ENCODE measurements around the gene KNDC1.
A peak's percentile ranks its signal among the peaks of the same experiment; 100 is the strongest.
"Not testable (repeated sequence)": the region's sequence is repeated elsewhere in the genome, so short reads cannot be mapped to it uniquely, and the experiment has no call there.

Gene KNDC1

DNA sequence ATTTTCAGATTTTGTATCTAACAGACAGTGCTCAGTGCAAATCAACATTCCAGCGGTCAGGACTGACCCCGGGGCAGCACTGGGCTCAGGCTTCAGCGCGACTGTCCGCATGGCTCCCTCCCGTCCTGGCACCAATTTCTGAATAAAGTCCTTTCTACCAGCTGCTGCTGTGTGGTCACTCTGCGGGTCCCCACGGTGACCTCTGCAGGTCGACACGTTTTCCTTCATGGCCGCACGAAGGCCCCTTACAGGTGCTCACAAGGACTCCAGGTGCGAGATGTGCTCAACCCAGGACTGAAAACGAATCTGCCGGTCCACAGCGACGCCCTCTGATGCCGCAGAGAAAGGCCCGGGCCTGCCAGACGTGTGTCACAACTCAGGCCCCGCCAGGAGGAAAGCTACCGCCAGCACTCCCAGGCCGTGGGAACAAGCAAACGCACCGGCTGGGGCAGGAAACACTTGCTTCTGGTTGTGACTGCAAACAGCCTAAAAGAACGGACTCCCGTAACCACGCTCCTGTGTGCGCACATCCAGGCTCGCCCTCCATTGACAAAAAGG is 66.3 kb downstream of the KNDC1 start:
- no peak for DNase-seq

DNA sequence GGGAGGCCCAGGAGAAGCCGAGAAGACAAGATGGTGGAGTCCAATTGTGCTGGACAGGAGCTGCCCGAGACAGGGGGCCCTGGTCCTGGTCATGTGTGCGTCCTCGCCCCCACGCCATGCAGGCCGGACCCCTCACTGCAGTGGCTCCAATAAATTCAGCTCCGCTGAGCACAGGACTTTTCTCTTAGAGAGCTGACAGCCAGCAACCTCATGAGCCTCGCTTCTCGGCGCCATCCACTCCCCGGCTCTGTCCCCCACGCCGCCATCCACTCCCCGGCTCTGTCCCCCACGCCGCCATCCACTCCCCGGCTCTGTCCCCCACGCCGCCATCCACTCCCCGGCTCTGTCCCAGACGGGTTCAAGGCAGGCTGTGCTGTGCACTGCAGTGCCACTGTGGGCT is 67.2 kb downstream of the KNDC1 start:
- DNase-seq, result no peak

DNA sequence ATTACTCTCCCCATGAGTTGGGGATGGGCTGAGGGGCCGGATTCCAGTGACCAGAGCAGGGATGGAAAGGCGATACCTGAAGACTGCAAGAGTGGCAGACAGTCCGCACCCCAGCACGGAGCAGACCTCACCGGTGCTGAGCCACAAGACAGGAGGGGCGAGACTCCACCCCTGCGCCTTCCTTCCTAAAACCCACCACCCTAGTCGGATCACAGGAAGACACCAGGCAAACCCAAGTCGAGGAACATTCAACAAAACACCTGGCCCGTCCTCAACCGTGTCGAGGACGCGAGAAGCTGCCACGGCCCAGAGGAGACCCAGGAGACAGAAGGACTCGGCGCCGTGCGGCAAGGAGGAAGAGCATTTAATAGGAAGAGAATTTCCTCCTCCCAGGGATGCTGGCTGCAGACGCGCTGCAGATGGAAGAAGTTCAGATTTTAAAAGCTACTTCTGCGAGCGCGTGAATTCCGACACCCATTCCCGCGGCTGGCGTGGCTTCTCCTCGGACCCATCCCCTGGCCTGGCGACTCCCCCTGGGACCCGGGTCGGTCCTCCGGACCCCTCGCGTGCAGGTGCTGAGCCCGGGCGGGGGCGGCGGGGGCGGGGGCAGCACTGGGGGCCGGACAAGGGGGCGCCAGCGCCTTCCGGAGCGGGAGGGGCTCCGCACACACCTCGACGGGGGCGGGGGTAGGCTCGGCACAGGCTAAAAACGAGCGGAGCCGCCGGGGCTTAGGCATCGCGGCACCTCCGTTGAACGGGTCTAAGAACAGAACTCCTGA is 69.4 kb downstream of the KNDC1 start:
- DNase-seq, result no peak

DNA sequence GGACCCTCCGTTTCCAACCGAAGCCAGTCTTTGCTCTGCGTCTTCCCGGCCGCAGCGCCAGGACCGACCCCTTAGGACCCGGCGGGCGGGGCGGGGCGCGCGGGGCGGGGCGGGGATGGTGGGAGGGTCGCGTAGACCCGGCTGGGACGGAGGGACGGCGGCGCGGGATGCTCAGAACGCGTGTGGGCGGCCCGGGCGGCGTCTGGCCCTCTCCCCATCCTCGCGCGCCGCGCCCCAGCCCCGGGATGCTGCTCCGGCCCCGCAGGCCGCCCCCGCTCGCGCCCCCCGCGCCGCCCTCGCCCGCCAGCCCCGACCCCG is 70.0 kb downstream of the KNDC1 start, which contains the start of gene UTF1:
Gene UTF1 (plus strand): TSS at position 174 of the 318 bp plus-strand sequence. CDS start 72 bp downstream, at position 246.
- DNase-seq, result no peak

DNA sequence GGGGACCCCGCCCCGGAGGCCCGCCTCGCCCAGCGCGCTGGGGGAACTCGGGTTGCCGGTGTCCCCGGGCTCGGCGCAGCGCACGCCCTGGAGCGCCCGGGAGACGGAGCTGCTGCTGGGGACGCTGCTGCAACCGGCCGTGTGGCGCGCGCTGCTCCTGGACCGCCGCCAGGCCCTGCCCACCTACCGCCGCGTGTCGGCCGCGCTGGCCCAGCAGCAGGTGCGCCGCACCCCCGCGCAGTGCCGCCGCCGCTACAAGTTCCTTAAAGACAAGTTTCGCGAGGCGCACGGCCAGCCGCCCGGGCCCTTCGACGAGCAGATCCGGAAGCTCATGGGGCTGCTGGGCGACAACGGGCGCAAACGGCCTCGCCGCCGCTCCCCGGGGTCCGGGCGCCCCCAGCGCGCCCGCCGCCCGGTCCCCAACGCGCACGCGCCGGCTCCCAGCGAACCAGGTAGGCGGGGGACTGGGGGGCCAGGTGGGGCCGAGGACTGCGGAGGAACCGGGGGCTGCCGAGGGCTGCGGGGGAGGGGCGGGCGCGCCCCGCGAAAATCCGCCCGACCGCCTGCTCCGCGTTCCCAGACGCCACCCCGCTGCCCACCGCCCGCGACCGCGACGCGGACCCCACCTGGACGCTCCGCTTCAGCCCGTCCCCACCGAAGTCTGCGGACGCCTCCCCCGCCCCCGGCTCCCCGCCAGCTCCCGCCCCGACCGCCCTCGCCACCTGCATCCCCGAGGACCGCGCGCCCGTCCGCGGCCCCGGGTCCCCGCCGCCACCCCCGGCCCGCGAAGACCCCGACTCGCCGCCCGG is 70.6 kb downstream of the KNDC1 start:
- no peak for DNase-seq

DNA sequence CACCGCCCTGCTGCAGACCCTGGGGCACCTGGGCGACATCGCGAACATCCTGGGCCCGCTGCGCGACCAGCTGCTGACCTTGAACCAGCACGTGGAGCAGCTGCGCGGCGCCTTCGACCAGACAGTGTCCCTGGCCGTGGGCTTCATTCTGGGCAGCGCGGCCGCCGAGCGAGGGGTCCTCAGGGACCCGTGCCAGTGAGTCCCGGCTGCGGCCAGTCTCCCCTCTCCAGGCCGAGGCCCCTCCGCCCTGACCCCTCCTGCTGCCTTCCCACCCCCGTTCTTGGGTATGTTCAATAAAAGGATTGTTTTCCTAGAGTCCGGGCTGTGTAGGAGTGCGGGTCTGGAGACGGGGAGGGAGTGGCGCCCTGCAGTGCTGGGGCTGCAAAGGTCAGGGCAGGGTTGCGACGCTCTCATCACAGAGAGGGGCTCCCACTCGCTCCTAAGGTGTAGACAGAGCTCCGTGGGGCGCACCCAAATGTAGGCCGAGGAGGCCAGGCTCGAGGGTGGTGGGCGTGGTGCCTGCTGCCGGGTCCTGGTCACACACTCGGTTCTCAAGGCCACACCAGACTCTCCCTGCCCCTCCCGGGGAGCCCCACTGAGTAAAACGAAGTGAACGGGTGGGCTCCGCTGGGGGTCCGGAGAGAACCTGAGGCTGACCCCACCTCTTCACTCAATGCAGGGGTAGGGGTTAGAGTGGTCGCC is 71.4 kb downstream of the KNDC1 start:
- no peak for DNase-seq

DNA sequence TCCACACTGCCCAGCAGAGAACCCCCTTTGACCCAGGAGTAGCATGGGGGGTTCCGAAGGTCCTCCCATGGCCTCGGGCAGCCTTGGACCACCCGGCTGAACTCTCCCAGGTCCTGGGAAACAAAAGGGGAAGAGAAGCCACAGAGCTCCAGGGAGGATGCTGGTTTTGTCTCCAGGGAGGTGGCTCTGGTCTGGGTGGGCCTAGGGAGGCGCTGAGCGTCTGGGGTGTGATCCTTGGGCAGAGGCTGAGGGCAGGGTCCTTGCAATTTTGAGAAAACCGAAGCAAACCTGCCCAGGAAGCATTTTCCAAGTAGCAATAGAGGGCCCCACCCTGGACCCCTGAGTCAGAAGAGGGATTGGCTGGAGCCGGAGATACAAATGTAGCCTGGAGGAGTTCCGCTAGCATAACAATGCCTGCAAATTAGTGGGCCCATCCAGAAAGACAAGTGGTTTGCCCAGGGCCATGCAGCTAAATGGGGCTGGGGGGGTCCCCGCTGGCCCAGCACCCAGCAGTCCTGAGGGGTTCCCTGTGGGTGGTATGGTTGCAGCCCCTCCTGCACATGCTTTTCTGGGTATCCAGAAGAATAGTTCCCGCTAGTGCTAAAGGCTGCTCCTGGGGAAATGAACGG is 72.0 kb downstream of the KNDC1 start:
- no peak for DNase-seq

DNA sequence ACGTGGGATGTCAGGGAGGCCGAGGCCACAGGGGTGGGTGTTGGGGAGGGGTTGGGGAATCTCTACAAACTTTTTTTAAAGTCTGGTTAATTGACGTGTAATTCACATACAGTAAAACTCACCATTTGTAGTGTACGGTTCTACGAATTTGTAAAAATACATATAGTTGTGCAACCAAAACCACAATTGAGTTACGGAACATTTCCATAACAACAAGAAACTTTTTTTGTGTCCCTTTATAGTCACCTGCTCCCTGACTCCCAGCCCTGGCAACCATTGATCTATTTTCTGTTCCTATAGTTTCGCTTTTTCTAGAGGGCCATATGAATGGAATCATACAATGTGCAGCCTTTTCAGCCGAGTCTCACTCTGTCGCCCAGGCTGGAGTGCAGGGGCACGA is 74.8 kb downstream of the KNDC1 start:
- DNase-seq, result not testable (repeated sequence)

DNA sequence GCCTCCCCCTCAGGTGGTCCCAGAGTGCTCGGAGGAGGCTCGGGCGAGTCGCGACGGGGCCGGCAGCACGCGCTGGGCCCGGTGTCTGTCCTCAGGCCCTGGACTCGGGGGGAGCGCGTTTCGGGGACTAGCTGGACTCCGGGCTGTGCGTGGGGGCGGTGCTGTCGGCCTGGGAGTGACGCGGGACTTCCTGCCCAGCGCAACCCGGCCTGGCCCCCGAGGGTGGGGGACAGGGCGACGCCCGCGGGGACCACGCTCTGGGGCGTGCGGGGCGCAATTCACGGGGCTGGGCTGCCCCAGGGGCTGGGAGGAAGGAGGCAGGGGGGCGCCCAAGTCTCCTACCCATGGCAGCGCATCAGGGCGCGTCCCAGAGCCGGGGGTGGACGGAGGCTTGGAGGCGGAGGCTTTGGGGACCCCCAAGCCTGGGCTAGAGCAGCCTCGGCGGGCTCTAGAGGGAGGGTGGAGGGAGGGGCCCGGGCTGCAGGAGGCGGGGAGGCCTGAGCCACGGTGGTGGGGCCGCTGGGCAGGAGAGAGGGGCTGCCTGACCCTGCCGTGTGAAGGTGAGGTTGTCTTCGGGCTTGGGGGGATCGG is 75.3 kb downstream of the KNDC1 start:
- no peak for DNase-seq

DNA sequence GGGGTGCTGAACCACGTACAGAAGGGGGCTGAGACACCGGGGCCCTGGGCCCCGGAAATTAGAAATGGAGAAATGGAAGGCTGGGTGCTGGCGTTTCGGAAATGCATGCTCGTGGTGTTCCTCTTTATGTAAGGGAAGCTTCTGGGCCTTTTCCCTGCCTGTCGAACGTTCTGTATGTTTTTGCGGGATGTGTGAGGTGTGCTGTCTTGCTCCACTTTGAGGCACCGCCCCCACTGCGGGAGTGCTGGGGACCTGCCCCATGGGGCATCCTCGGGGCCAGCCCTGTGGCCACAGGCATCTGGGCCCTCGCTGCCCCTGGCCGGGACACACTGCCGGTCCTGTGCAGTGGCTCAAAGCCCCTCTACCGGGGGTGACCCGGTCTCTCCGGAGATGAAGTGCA is 75.9 kb downstream of the KNDC1 start:
- no peak for DNase-seq

DNA sequence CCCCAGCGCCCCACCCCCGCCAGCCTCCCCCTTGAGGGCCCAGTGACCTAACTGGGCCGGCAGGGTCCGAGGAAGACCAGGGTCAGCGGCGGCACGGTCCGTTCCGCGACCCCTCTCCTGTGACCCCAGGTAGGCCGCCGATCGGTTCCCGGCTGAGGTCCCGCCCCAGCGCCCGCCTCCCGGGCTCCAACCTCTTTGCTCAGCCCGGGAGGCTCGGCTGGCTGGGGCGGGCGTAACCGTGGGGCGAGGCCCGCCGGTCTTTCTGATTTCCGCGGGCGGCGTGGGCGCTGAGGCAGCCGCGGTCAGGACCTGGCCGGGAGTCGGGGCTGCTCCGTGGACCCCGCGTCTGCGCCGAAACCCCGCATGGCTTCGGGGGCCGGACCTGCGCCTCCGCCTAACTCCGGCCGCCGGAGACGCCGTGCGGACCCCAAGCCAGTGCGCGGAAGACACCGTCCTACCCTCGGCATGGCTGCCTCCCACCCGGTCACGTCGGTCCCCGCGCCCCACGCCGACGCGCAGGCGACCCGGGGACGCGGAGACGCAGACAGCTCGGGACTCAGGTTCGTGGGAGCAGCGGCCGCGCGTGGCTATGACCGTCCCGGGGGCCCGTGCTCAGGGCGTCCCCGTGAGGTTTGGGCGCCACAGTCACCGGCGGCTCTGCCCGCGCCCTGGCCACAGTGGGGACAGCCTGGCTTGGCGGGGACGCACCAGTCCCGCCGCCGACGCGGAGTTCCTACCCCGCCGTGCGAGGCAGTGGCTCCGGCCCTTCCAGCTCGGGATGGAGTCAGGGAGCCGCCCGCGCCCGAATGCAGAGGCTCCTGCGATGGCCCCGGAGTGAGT is 76.6 kb downstream of the KNDC1 start:
- no peak for DNase-seq

DNA sequence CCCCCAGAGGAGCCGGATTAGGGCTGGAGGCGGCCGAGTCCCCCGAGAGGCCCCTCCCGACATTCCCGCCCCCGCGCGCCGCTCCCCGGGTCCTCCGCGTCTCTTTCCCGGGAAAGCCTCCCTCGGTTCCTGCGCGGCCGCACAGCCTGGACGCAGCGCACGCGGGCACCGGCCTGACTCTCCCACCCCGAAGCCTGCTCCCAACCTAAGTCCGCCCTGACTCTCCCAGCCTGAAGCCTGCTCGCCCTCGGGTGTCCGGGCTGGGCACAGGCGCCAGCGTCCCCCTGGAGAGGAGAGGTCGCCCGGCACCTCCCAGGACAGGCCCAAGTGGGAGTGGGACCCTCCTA is 77.2 kb downstream of the KNDC1 start:
- no peak for DNase-seq

DNA sequence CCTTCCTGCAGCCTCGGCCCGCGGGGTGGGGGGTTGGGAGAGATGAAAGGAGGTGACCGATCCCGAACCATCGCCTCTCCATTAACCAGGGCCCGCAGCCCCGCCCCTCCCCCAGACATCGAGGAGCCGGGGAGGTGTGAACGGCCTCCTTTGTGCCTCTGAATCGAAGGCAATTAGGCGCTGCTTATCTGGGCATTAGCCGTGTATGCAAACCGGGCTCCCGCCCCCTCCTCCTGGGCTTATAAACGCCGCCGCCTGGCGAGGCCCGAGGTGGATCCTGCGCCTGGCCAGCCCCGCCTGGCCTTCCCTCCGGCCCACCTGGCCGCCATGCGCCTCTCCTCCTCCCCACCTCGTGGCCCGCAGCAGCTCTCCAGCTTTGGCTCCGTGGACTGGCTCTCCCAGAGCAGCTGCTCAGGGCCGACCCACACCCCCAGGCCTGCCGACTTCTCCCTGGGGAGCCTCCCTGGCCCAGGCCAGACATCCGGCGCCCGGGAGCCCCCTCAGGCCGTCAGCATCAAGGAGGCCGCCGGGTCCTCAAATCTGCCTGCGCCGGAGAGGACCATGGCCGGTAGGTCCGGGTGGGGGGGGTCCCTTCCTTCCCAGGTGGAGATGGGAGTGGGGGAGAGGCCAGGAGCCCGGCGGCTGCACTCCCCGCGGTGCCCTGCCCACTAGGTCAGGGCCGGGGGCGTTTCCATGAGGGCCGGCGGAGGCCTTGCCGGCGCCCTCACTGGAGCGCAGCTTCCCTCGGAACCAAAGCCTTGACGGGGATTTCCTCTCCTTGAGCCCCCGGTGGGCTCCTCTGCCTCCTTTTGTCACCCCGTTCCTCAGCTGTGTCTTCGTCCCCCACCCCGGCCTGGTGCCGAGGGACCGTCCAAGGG is 77.8 kb downstream of the KNDC1 start, which contains the start of gene VENTX:
Gene VENTX (plus strand): TSS at position 268 of the 878 bp plus-strand sequence. CDS start 60 bp downstream, at position 328.
- DNase-seq, result no peak

DNA sequence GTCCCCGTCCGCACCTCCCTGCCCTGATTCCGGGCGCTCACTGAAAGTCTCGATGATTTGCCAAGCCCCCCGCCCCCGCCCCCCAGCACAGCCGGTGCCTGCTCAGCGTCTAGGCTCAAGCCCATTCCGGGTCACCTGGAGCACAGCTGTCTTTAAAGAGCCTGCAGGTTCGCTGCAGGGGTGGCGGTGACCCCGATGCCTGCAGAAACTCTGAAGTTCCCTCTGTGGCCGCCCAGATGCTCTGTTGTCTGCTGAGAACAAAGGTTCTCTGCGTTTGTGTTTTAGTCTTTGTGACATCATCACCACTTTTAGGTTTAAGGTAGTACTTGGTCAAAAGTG is 78.4 kb downstream of the KNDC1 start:
- no peak for DNase-seq

DNA sequence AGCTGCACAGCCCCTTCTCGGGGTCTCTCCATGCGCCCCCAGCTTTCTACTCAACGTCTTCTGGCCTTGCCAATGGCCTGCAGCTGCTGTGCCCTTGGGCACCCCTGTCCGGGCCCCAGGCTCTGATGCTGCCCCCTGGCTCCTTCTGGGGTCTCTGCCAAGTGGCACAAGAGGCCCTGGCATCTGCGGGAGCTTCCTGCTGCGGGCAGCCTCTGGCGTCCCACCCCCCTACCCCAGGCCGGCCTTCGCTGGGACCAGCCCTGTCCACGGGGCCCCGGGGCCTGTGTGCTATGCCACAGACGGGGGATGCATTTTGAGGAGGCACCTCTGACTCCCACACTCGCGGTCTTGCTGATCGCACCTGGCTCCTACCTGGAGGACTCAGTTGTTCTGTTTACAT is 80.0 kb downstream of the KNDC1 start:
- DNase-seq, result no peak

DNA sequence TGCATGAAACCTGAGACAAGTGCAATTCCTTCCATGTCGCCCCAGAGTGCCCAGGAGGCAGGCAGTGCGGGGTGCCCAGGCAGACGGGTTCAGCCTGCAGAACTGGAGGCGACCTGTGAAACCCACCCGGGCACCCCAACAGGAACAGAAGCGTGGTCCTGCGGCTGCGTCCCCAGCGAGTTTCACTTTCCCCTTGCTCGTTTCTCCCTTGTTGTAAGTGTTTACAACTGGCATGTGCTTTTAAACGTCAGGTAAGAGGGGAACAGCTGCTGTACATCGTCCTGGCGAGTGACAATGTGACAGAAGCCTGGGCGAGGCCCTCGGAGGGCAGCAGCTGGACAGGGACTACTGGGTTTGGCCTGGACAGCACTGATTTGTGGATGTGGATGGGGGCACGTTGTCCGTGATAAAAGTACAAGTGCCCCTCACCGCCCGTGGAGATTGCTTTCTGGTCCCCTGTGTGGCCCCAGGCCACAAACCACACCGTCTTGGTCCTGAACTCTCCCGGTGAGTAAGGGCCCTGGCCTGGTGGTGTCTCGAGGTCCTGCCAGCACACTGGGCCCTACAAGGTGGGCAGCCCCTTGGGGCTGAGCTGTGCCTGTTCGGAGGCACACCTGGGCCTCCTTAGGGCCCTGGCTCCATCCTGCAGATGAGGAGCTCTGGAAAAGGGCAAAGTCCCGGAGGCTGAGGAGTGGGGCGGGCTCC is 81.6 kb downstream of the KNDC1 start:
- no peak for DNase-seq

DNA sequence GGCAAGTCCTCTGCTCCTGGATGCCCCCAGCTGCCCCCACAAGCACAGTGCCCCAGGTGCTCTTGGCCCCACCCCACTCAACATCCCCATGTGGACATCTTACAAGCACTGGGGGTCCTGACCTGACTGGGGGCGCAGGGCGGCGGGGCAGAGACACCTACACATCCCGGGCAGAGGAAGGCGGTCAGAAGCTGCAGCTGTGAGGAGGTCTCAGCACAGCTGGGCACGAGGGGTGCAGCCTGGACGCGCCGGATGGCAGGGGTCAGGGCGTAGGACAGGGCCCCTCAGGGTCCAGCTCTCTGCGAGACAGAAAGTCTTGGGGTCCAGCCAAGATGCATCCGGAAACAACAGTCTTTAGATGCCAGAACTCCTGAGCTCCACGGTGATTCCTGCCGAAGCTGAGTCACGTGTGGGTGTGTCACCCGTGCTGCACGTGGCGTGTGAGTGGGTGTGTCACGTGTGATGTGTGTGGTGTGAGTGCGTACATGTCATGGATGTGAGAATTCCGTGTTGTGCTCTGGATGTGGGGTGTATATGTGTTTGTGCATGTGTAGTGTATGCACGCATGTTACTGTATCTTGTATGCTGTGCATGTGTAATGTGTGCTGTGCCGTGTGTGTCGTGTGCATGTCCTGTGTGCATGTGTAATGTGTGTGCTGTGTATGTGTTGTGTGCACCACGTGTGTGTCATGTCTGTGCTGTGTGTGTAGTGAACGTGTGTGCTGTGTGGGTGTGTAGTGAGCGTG is 82.8 kb downstream of the KNDC1 start:
- DNase-seq, result peak; percentile 4

DNA sequence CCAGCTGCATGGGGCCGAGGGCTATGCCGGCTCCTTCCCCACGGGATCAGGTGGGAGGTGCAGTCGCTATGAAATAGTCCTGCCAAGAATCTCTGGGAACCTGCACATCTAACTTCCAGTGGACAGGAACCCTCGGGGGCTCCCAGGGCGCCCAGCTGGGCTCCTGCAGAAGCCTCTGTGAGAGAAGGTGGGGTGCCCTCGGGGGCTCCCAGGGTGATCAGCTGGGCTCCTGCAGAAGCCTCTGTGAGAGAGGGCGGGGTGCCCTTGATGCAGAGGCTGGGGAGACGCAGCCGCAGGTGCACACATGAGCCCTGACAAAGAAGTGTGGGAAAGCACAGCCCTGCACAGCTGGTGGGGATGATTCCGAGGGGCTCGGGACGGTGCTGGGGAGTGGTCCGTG is 83.6 kb downstream of the KNDC1 start:
- DNase-seq, result no peak
